Thyroid gland (tissue), 4 donors: Measurements from ENCODE around the gene RYR3.

Experiments used
- POLR2A ChIP-seq, 2 donors: fragments of 450-650 bp; IDR thresholded peaks; one replicate each; pipeline ENCODE4 v1.6.1; 2017; ENCODE audit warnings: antibody characterized with exemption in 2 of 2, mild to moderate bottlenecking in 2 of 2, moderate library complexity in 1 of 2
- TF ChIP-seq, protein P1 (sequence below), 6 experiments: fragments of 200-600 bp in 3 of 6; fragments of 450-650 bp in 3 of 6; sonication (generic) in 3 of 6; IDR thresholded peaks; one replicate each; pipeline ENCODE4 v1.5.1; 2016 to 2019; ENCODE audit warnings: antibody characterized with exemption in 6 of 6, mild to moderate bottlenecking in 2 of 6, inconsistent platforms in 1 of 6, moderate library complexity in 1 of 6

DNA sequence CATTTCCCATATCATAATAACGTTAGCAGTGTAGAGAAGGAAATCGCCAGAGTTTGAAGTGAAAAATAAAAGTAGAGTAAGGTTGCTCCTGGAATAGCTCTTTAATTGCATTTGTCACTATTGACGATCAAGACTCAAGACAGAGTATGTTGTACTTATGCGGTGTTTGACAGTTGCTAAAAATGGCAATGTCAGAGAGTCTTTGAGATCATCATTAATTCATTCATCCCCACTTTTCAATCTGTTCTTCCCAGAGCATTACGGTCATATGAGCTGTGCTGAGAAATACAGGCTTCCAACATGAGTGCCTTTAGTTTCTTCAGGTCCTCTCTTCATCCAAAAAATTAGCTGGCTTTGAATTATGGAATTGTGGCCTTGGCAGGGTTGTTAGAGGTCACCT is 483.7 kb downstream of the RYR3 start:
- TF ChIP-seq, protein P1, sequence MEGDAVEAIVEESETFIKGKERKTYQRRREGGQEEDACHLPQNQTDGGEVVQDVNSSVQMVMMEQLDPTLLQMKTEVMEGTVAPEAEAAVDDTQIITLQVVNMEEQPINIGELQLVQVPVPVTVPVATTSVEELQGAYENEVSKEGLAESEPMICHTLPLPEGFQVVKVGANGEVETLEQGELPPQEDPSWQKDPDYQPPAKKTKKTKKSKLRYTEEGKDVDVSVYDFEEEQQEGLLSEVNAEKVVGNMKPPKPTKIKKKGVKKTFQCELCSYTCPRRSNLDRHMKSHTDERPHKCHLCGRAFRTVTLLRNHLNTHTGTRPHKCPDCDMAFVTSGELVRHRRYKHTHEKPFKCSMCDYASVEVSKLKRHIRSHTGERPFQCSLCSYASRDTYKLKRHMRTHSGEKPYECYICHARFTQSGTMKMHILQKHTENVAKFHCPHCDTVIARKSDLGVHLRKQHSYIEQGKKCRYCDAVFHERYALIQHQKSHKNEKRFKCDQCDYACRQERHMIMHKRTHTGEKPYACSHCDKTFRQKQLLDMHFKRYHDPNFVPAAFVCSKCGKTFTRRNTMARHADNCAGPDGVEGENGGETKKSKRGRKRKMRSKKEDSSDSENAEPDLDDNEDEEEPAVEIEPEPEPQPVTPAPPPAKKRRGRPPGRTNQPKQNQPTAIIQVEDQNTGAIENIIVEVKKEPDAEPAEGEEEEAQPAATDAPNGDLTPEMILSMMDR (IDR thresholded peaks at IDR 0.05): no peak
- TF ChIP-seq POLR2A (IDR thresholded peaks at IDR 0.05): no peak
